HG03066 (cell line): ENCODE results near the gene EEF1A2.

Experiments used
- ATAC-seq: cut with Tn5 transposase; IDR thresholded peaks from one replicate; pipeline ENCODE4 v1.9.1; 2021; ENCODE audit warnings: low read depth; ENCODE audit not compliant: unreplicated experiment

EEF1A2 gene

GRCh38 chr20:63500902-63501817 lies 2.3 kb upstream of the EEF1A2 start:
- ATAC-seq, result no peak

GRCh38 chr20:63500151-63500901 lies 1.4 kb upstream of the EEF1A2 start:
- no peak for ATAC-seq

- ATAC-seq, result no peak
Observed at GRCh38 chr20:63499338-63499969, 571 bp upstream of the EEF1A2 start.

- ATAC-seq, result no peak
Observed at GRCh38 chr20:63497946-63498935, 642 bp downstream of the EEF1A2 start.

DNA sequence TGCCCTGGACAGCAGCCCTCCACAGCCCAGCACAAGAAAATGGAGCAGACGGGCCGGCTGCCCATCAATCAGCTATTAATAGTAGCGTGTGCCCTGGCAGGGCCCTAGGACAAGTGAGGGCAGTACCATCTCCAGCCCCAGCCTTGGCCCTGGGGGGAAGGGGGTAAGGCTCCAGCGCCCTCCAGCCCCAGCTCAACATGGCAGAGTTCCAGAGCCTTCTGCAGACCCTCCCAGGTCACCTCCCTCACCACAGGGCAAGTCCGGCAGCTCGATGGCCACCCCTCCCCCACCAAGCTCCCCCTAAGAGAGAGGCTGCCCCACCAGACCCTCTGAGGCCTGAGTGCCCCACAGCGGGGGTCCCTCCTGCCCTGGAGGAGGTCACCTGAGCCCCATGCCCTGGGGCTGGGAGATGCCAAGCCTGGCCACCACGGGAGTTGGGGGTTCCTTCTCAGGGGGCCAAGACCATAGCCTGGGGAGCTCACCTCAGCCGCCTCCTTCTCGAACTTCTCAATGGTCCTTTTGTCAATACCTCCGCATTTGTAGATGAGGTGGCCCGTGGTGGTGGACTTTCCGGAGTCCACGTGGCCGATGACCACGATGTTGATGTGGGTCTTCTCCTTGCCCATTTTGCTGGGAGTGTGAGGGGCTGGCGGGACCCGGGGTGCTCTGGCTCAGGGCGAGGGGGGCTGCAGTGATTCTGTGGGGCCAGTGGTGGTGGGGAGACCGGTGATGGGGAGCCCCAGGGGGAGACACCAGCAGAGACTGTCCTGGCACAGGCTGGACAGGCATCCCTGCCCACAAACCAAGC lies 1.5 kb downstream of the EEF1A2 start:
- ATAC-seq, result no peak

GRCh38 chr20:63496596-63497120 lies 2.2 kb downstream of the EEF1A2 start:
- ATAC-seq, result no peak

GRCh38 chr20:63495741-63496595 lies 2.9 kb downstream of the EEF1A2 start:
- no peak for ATAC-seq

GRCh38 chr20:63495167-63495720 lies 3.6 kb downstream of the EEF1A2 start:
- ATAC-seq, result no peak

GRCh38 chr20:63494420-63495166 lies 4.3 kb downstream of the EEF1A2 start:
- no peak for ATAC-seq

GRCh38 chr20:63494084-63494419 lies 4.8 kb downstream of the EEF1A2 start:
- no peak for ATAC-seq

- ATAC-seq, result no peak
Observed at GRCh38 chr20:63493563-63494020, 5.3 kb downstream of the EEF1A2 start.

- ATAC-seq, result no peak
Observed at GRCh38 chr20:63492982-63493381, 5.9 kb downstream of the EEF1A2 start.

DNA sequence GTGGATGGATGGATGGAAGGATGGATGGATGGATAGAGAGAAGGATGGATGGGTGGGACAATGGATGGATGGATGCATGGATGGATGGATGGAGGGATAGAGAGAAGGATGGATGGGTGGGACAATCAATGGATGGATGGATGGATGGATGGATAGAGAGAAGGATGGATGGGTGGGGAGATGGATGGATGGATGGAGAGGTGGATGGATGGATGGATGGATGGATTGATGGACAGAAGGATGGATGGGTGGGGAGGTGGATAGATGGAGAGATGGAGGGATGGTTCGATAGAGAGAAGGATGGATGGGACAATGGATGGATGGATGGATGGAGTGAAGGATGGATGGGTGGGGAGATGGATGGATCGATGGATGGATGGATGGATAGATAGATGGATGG lies 6.4 kb downstream of the EEF1A2 start:
- no peak for ATAC-seq

DNA sequence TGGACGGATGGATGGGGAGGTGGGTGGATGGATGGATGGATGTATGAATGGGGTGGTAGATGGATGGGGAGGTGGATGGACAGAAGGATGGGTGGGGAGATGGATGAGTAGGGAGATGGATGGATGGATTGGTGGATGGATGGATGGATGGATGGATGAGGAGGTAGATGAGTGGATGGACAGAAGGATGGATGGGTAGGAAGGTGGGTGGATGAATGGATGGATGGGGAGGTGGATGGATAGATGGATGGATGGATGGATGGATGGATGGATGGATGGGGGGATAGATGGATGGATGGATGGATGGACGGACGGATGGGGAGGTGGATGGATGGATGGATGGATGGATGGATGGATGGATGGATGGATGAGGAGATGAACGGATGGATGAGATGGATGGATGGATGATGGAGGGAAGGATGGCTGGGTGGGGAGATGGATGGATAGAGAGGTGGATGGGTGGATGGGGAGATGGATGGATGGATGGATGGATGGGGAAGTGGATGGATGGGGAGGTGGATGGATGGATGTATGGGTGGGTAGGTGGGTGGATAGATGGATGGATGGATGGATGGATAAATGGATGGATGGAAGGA lies 7.2 kb downstream of the EEF1A2 start:
- no peak for ATAC-seq

- no peak for ATAC-seq
Observed at GRCh38 chr20:63491078-63491477, 7.8 kb downstream of the EEF1A2 start.

DNA sequence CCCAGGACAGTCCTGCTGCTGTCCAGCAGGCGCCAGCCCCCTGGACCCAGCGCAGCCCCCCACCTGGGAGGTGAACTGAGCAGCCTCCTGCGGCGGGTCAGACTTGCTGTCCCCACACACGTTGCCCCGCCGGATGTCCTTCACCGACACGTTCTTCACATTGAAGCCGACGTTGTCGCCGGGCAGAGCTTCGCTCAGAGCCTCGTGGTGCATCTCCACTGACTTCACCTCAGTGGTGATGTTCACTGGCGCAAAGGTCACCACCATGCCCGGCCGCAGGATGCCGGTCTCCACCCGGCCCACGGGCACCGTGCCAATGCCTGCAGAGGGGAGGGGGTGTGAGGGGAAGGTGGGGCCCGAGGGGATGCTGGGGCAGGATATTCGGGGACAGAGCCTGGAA lies 8.5 kb downstream of the EEF1A2 start:
- ATAC-seq, result no peak
